RWPE1 (cell line): ENCODE measurements around the gene ZNF774.
"Not testable (repeated sequence)": the region's sequence is repeated elsewhere in the genome, so short reads cannot be mapped to it uniquely, and the experiment has no call there.

Source experiments
- CTCF ChIA-PET: fragments of 350-600 bp; sonication (Branson Sonifier 250); formaldehyde crosslinking; extraction: SDS; loops from one replicate; lab custom pipeline; 2021; lab: Yijun Ruan, JAX
- POLR2A ChIA-PET: fragments of 400-600 bp; formaldehyde crosslinking; extraction: SDS; loops from one replicate; lab custom pipeline; 2020; ENCODE audit warnings: antibody characterized with exemption; ENCODE audit not compliant: low non-redundant PET; lab: Yijun Ruan, JAX
- DNase-seq: peaks from one replicate; pipeline ENCODE4 v3.0.0; 2012; ENCODE audit warnings: low spot score
- H3K27ac ChIP-seq: fragments of 450-650 bp; 2 replicates; pipeline ENCODE4 v1.5.1; 2017
- TF ChIP-seq, protein P1 (sequence below): fragments of 450-650 bp; conservative IDR thresholded peaks from 2 replicates; pipeline ENCODE4 v1.5.1; 2017; ENCODE audit warnings: low read depth, mild to moderate bottlenecking

The ZNF774 gene

DNA sequence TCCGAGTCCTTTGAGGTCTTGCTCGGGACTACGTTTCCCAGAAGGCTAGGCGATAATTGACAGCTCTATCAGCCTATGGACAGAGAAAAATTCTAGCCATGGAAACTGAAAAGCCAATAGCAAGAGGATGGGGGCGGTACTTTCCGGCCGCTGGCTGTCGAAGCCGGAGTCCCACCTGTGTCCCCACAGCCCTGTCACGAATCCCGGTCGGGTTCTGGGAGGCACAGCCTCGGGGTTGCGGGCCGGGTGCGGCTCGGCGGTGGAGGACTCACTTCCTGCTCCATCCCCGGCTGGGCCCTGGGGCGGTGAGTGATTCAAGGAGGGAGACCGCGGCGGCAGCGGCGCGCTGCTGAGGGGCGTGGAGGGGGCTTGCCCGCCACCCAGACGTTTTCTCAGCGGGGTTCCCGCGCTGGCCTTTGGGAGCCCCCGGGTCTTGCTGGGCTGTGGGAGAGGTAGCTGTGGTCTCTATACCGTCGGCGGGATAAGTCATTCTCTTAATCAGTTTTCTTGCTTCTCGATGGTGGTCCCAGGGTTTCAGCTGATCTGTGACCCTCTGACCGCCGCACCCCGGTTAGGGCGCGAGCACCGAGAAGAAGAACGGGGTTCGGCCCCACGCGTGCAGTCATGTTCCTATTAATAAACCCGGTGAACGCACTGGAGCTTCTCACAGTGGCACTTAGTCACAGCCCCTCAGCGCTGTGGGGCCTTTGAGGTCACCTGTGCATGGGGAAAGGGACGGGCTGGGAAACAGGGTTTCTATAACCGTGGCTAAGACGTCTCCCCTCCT, at the start of gene ZNF774:
Gene ZNF774 (plus strand): TSS at position 178 of the 787 bp plus-strand sequence. CDS start 2,377 bp downstream, outside the sequence.
- ChIA-PET POLR2A (interaction anchor here (0.6 to 1.4 kb wide), 2 partner anchors 36 kb away, joined by 4 to 7 read pairs; partner anchors contain the start of gene IQGAP1), CTCF (interaction anchor here (0.7 to 1.7 kb wide), 7 partner anchors 10 to 32 kb away, joined by 3 to 6 read pairs (median 4); no protein-coding TSS in a partner anchor)
- peak; percentile 100 for DNase-seq
- TF ChIP-seq, protein P1, sequence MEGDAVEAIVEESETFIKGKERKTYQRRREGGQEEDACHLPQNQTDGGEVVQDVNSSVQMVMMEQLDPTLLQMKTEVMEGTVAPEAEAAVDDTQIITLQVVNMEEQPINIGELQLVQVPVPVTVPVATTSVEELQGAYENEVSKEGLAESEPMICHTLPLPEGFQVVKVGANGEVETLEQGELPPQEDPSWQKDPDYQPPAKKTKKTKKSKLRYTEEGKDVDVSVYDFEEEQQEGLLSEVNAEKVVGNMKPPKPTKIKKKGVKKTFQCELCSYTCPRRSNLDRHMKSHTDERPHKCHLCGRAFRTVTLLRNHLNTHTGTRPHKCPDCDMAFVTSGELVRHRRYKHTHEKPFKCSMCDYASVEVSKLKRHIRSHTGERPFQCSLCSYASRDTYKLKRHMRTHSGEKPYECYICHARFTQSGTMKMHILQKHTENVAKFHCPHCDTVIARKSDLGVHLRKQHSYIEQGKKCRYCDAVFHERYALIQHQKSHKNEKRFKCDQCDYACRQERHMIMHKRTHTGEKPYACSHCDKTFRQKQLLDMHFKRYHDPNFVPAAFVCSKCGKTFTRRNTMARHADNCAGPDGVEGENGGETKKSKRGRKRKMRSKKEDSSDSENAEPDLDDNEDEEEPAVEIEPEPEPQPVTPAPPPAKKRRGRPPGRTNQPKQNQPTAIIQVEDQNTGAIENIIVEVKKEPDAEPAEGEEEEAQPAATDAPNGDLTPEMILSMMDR, result no peak
- H3K27ac ChIP-seq, result peak within 1 kb of the TSS; percentile 81

DNA sequence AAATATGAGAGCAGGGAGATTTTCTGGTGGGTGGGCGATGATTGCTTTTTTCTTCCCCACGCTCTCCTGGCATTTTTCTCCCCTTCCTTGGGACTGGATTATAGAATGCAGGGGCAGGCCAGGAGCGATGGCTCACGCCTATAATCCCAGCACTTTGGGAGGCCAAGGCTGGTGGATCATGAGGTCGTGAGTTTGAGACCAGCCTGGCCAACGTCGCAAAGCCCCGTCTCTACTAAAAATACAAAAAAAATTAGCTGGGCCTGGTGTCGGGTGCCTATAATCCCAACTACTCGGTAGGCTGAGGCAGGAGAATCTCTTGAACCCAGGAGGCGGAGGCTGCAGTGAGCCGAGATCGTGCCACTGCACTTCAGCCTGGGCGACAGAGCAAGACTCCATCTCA, 46.7 kb upstream of the ZNF774 start:
- POLR2A ChIA-PET, DNase-seq, H3K27ac ChIP-seq: not testable (repeated sequence)
- CTCF ChIA-PET, result interaction anchor here (0.7 to 1.6 kb wide), 3 partner anchors 12 to 592 kb away, joined by 3 to 10 read pairs (median 5); no protein-coding TSS in a partner anchor

DNA sequence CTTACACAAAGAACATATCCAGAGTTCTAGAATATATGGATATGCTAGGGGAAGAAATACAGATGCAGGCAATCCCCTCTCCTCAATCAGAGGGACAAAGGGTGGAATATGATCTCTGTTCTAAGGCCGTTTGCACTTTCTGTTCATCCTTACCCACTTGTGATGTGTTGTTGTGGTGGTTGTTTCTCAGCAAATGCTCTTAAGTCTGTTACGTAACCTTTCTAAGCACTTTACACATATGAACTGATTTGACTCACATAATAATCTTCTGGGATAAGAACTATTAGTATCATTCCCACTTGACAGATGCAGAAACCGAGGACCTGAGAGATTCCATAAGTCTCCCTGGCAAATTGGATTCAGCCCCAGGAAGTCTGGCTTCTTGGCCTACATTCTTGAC, 46.2 kb upstream of the ZNF774 start:
- CTCF ChIA-PET, result interaction anchor here (0.7 to 1.0 kb wide), 2 partner anchors 13 to 591 kb away, joined by 3 to 5 read pairs; no protein-coding TSS in a partner anchor
- TF ChIP-seq, protein P1, result no peak
- H3K27ac ChIP-seq, result no peak overlapping the region
- POLR2A ChIA-PET, result no interaction called here
- no peak for DNase-seq

DNA sequence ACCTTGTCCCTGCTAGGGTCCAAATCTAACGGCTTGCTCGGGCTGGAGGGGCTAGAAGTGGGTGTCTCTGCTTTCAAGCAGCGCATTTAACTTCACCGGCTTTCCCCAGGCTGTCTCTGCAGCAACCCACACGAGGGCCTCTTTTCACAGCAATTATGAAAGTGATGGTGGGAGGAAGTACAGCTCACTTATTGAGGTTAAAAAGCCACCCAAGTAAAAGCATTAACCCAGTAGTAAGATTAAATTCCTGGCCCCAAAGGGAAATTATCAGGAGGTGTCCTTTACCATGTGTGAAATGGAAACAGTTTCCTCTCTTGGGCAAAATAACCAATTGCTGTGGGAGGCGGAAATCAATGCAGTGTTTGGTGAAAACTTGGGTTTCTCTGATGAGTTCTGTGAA, 45.5 kb upstream of the ZNF774 start:
- ChIA-PET CTCF (interaction anchor here (1.4 kb wide), 1 partner anchor 14 kb away, joined by 8 read pairs; no protein-coding TSS in a partner anchor), POLR2A (no interaction called here)
- TF ChIP-seq, protein P1, result no peak
- H3K27ac ChIP-seq, result no peak overlapping the region
- no peak for DNase-seq

- TF ChIP-seq, protein P1, result no peak
- no peak overlapping the region for H3K27ac ChIP-seq
- POLR2A ChIA-PET, result no interaction called here
- CTCF ChIA-PET, result interaction anchor here (0.6 to 1.4 kb wide), 4 partner anchors 12 to 578 kb away, joined by 3 to 8 read pairs (median 3); no protein-coding TSS in a partner anchor
- DNase-seq, result no peak
Observed at GRCh38 chr15:90307661-90308060, 44.4 kb upstream of the ZNF774 start.

DNA sequence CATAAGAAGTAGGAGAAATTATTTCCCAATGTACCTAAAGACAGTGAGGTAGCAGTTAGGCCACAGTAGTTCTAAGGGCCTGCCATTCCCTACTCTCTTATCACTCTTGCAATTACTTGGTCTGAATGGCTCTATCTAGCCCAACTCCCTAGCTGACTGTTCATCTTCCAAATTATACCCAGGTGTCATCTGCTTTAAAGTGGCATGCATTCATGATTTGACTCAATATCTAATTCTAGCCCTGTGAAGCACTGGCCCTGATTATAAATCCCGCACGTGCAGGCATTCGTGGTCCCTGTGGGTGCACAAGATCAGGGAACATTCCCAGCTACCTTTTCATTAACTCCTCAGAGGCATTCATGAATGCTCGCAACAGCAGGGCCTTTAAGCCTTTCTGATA, 43.1 kb upstream of the ZNF774 start:
- TF ChIP-seq, protein P1, result no peak
- ChIA-PET CTCF (no interaction called here), POLR2A (no interaction called here)
- no peak for DNase-seq
- H3K27ac ChIP-seq, result no peak overlapping the region
